Activated gamma-delta T cell (primary cell): Measurements from ENCODE around the gene SETBP1.
"Not testable (repeated sequence)": the region's sequence is repeated elsewhere in the genome, so short reads cannot be mapped to it uniquely, and the experiment has no call there.

ENCODE experiments used
- DNase-seq: peaks from one replicate; lab custom pipeline; 2025; lab: John Stamatoyannopoulos, UW

Gene SETBP1

GRCh38 chr18:44790860-44791259, 110.2 kb downstream of the SETBP1 start:
- DNase-seq, result no peak

- no peak for DNase-seq
Observed at GRCh38 chr18:44791520-44791919, 110.8 kb downstream of the SETBP1 start.

DNA sequence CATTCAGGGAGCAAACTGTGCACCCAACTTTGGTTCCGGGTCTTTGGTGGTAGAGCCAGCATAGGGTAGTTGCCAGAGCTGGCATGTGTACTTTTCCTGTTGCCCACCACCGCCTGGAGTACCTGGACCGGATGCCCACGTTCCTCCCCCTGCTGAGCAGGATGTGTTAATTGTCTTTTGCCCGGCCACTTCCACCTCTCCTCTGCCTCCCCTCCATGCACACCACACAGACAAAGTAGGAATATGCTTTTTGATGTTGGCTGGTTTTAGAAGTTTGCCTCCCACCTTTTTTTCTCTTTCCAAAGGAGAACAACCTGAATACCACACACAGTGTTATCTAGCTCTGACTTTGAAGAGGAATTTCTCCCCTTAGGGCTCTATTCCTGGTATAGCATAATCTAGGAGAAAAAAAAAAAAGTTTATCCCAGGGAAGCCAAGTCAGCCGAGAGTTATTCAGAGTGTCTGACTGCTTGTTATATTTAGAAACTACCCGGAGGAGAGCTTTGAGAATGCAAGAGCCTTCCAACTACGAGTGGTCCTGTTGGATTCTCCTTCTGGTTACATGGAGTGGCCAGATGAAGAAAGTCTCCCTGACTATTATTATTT, 111.9 kb downstream of the SETBP1 start:
- no peak for DNase-seq

DNA sequence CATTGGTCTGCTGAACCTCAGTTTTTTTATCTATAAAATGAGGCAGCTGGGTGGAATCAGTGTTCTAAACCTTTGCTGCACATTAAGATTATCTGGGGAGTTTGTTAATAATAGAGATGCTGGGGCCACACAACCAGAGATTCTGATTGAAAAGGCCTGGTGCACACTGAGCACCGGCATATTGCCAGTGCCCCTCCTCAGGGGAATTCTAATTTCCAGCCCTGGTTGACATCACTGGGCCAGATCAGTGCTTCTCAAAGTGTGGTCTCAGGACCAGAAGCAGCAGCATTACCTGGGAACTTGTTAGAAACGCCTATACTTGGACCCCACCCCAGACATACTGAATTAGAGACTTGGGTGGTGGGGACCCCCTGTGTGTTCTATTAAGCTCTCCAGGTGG, 112.5 kb downstream of the SETBP1 start:
- no peak for DNase-seq

GRCh38 chr18:44793685-44794084, 113.0 kb downstream of the SETBP1 start:
- no peak for DNase-seq

- DNase-seq, result no peak
Observed at GRCh38 chr18:44795241-44795640, 114.6 kb downstream of the SETBP1 start.

GRCh38 chr18:44796429-44797428, 116.0 kb downstream of the SETBP1 start:
- no peak for DNase-seq

- DNase-seq, result no peak
Observed at GRCh38 chr18:44798433-44799048, 117.9 kb downstream of the SETBP1 start.

DNA sequence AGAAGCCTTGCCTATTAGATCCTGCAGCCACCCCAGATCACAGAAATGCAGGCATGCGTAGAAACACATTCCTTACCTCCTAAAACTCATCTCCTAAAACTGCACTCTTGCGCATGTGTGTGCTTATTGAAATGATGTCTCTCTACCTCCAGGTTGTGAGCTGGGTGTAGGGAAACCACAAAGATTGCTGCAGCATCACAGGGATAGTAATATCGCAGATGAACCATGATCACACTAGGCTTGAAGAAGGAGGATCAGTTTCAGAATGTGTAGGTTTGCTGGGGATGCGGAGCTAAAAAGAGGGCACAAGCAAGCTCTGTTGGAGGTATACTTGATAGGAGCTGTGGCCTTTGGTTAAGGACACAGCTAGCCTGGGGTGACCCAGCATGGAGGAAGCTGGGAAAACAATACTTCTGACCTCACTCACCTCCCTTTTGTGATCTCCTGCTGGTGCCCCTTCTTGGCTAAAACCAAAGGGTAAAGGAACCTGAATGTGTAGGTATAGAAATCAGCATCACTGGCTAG, 118.8 kb downstream of the SETBP1 start:
- DNase-seq, result no peak

GRCh38 chr18:44799907-44800421, 119.3 kb downstream of the SETBP1 start:
- no peak for DNase-seq

DNA sequence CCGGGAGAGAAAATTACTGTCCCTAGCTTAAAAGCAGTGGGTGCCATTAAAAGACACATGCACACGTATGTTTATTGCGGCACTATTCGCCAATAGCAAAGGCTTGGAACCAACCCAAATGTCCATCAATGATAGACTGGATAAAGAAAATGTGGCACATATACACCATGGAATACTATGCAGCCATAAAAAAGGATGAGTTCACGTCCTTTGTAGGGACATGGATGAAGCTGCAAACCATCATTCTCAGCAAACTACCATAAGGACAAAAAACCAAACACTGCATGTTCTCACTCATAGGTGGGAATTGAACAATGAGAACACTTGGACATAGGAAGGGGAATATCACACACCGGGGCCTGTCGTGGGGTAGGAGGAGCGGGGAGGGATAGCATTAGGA, 120.1 kb downstream of the SETBP1 start:
- DNase-seq, result not testable (repeated sequence)

GRCh38 chr18:44801781-44802180, 121.1 kb downstream of the SETBP1 start:
- DNase-seq, result no peak

- no peak for DNase-seq
Observed at GRCh38 chr18:44802508-44802907, 121.8 kb downstream of the SETBP1 start.

- DNase-seq, result no peak
Observed at GRCh38 chr18:44803019-44803650, 122.4 kb downstream of the SETBP1 start.

- no peak for DNase-seq
Observed at GRCh38 chr18:44804033-44804432, 123.3 kb downstream of the SETBP1 start.

DNA sequence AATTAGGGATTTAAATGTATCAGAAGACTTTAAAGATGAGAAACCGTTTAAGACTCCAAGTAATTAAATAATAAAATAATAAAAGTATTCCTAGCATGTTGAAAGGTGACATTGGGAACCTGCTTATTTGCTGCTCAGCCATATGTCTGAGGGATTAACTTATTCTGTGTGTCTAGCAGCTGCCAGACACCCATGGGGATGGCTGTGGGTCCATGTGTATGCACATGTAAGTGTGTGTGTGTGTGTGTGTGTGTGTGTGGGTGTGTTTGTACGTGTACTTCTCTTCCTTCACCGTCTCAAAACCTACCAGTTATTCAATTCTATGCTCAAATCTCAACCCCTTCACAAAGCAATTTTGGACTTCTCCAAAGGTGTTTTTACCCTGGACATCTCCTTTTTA, 124.5 kb downstream of the SETBP1 start:
- no peak for DNase-seq

- no peak for DNase-seq
Observed at GRCh38 chr18:44805643-44806042, 125.0 kb downstream of the SETBP1 start.

DNA sequence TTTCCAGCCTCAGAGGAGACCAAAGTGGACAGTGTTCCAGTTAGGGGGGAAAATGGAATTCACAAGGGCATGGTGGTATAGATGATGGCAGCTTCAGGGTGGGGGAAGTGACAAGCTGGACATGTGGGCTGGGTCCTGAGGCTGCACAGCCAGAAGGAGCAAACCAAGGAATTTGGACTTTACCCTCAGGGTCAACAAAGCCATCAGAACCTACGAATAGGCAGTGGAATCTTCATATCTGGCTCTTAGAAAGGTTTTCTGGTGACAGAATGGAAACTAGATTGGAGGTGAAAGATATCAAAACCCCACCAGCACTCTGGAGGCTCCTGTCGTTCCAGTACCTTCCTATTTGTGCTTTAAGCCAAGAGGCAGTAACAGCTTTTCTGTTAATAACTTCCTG, 127.1 kb downstream of the SETBP1 start:
- DNase-seq, result no peak

GRCh38 chr18:44811572-44812125, 131.0 kb downstream of the SETBP1 start:
- no peak for DNase-seq

GRCh38 chr18:44812426-44812825, 131.7 kb downstream of the SETBP1 start:
- DNase-seq, result no peak

- no peak for DNase-seq
Observed at GRCh38 chr18:44813586-44813985, 132.9 kb downstream of the SETBP1 start.
